Neutrophil (primary cell): ENCODE results near the gene WASHC1.
"Not testable (repeated sequence)": the region's sequence is repeated elsewhere in the genome, so short reads cannot be mapped to it uniquely, and the experiment has no call there.

Experiments
- H3K27ac ChIP-seq: fragments of 200-600 bp; sonication (generic); 2 replicates; pipeline ENCODE4 v1.5.1; 2016; ENCODE audit warnings: mild to moderate bottlenecking, moderate library complexity
- H3K27me3 ChIP-seq: fragments of 200-600 bp; sonication (generic); 2 replicates; pipeline ENCODE4 v1.6.0; 2016; ENCODE audit warnings: mild to moderate bottlenecking
- H3K36me3 ChIP-seq: fragments of 200-600 bp; sonication (generic); 2 replicates; pipeline ENCODE4 v1.5.1; 2017
- H3K4me1 ChIP-seq, 2 experiments: fragments of 200-600 bp in 1 of 2; sonication (generic) in 1 of 2; 1 replicate in 1 of 2; 2 replicates in 1 of 2; pipeline versions ENCODE4 v1.5.1 to v1.6.1; 2013 to 2016; ENCODE audit warnings: low read depth in 1 of 2, low read length in 1 of 2, mild to moderate bottlenecking in 1 of 2, moderate library complexity in 1 of 2; ENCODE audit not compliant: control insufficient read depth in 1 of 2, insufficient read depth in 1 of 2
- H3K4me3 ChIP-seq, 2 experiments: fragments of 200-600 bp in 1 of 2; sonication (generic) in 1 of 2; 1 replicate in 1 of 2; 2 replicates in 1 of 2; pipeline ENCODE4 v1.5.1; 2013 to 2016; ENCODE audit warnings: low read depth in 1 of 2, low read length in 1 of 2, mild to moderate bottlenecking in 1 of 2, moderate library complexity in 1 of 2
- H3K9me3 ChIP-seq: fragments of 200-600 bp; sonication (generic); 2 replicates; pipeline ENCODE4 v1.5.1; 2016
- CTCF ChIP-seq: fragments of 200-600 bp; sonication (generic); IDR thresholded peaks from 2 replicates; pipeline ENCODE4 v1.5.1; 2016; ENCODE audit warnings: antibody characterized with exemption

WASHC1 gene

GRCh38 chr9:43636-44035 is 14.4 kb upstream of the WASHC1 start:
- not testable (repeated sequence) for H3K9me3 ChIP-seq, H3K27ac ChIP-seq, H3K4me3 ChIP-seq, H3K27me3 ChIP-seq, H3K36me3 ChIP-seq
- H3K4me1 ChIP-seq, result peaks cover 8 to 15% of the 10 kb centered on the region in 2 experiments

GRCh38 chr9:43116-43515 is 13.9 kb upstream of the WASHC1 start:
- peaks cover 8 to 15% of the 10 kb centered on the region in 2 experiments for H3K4me1 ChIP-seq
- H3K27ac ChIP-seq, H3K9me3 ChIP-seq, H3K4me3 ChIP-seq, H3K27me3 ChIP-seq, H3K36me3 ChIP-seq: not testable (repeated sequence)

GRCh38 chr9:41819-42218 is 12.6 kb upstream of the WASHC1 start:
- not testable (repeated sequence) for H3K9me3 ChIP-seq, H3K36me3 ChIP-seq, H3K27me3 ChIP-seq, H3K4me3 ChIP-seq
- Histone ChIP-seq H3K4me1 (peaks cover 8 to 15% of the 10 kb centered on the region in 2 experiments), H3K27ac (peak overlapping the region; percentile 50)

- H3K27me3 ChIP-seq, H3K36me3 ChIP-seq, H3K9me3 ChIP-seq, H3K4me3 ChIP-seq: not testable (repeated sequence)
- Histone ChIP-seq H3K27ac (peak overlapping the region; percentile 50), H3K4me1 (peaks cover 8 to 15% of the 10 kb centered on the region in 2 experiments)
These were observed 12.0 kb upstream of the WASHC1 start for GRCh38 chr9:41261-41676.

- H3K27me3 ChIP-seq, H3K27ac ChIP-seq, H3K4me1 ChIP-seq, H3K4me3 ChIP-seq, H3K36me3 ChIP-seq, H3K9me3 ChIP-seq: not testable (repeated sequence)
These were observed 3.1 kb upstream of the WASHC1 start for GRCh38 chr9:32308-32707.

GRCh38 chr9:28775-29174 is 481 bp downstream of the WASHC1 start:
- not testable (repeated sequence) for H3K4me1 ChIP-seq, H3K27me3 ChIP-seq, H3K9me3 ChIP-seq, H3K36me3 ChIP-seq
- peak overlapping the region; percentile 36 to 44 for H3K4me3 ChIP-seq
- H3K27ac ChIP-seq, result peak overlapping the region; percentile 42

GRCh38 chr9:21621-22020 is 7.6 kb downstream of the WASHC1 start:
- H3K27ac ChIP-seq, result peak overlapping the region; percentile 57
- not testable (repeated sequence) for H3K36me3 ChIP-seq, H3K4me1 ChIP-seq, H3K27me3 ChIP-seq, H3K9me3 ChIP-seq, H3K4me3 ChIP-seq

GRCh38 chr9:16875-17274 is 12.4 kb downstream of the WASHC1 start:
- H3K27ac ChIP-seq, H3K4me3 ChIP-seq: not testable (repeated sequence)

GRCh38 chr9:14129-14809 is 15.0 kb downstream of the WASHC1 start:
- H3K4me3 ChIP-seq, H3K4me1 ChIP-seq, H3K36me3 ChIP-seq, H3K27ac ChIP-seq, H3K27me3 ChIP-seq, H3K9me3 ChIP-seq: not testable (repeated sequence)

More at GRCh38 chr9:16875-17274, 12.4 kb downstream of the WASHC1 start:
- H3K27me3 ChIP-seq, H3K4me1 ChIP-seq, H3K9me3 ChIP-seq, H3K36me3 ChIP-seq: not testable (repeated sequence)

- TF ChIP-seq CTCF, result peak; percentile 59
- H3K9me3 ChIP-seq, H3K27me3 ChIP-seq, H3K4me1 ChIP-seq, H3K27ac ChIP-seq, H3K4me3 ChIP-seq, H3K36me3 ChIP-seq: not testable (repeated sequence)
These were observed 18.1 kb downstream of the WASHC1 start for GRCh38 chr9:11206-11605.

GRCh38 chr9:10653-11053 is 18.6 kb downstream of the WASHC1 start:
- not testable (repeated sequence) for H3K27me3 ChIP-seq, H3K36me3 ChIP-seq, H3K4me1 ChIP-seq, H3K4me3 ChIP-seq, H3K9me3 ChIP-seq, H3K27ac ChIP-seq

- not testable (repeated sequence) for H3K4me1 ChIP-seq, H3K36me3 ChIP-seq, H3K9me3 ChIP-seq, H3K27me3 ChIP-seq, H3K4me3 ChIP-seq, H3K27ac ChIP-seq
These were observed 19.0 kb downstream of the WASHC1 start for GRCh38 chr9:10207-10606.
